GM21528 (cell line): ENCODE results near the gene SPAG9.

Experiments
- ATAC-seq: cut with Tn5 transposase; IDR thresholded peaks from one replicate; pipeline ENCODE4 v1.9.1; 2021; ENCODE audit warnings: mild to moderate bottlenecking, moderate library complexity; ENCODE audit not compliant: unreplicated experiment, low FRiP score

Gene SPAG9, protein sequence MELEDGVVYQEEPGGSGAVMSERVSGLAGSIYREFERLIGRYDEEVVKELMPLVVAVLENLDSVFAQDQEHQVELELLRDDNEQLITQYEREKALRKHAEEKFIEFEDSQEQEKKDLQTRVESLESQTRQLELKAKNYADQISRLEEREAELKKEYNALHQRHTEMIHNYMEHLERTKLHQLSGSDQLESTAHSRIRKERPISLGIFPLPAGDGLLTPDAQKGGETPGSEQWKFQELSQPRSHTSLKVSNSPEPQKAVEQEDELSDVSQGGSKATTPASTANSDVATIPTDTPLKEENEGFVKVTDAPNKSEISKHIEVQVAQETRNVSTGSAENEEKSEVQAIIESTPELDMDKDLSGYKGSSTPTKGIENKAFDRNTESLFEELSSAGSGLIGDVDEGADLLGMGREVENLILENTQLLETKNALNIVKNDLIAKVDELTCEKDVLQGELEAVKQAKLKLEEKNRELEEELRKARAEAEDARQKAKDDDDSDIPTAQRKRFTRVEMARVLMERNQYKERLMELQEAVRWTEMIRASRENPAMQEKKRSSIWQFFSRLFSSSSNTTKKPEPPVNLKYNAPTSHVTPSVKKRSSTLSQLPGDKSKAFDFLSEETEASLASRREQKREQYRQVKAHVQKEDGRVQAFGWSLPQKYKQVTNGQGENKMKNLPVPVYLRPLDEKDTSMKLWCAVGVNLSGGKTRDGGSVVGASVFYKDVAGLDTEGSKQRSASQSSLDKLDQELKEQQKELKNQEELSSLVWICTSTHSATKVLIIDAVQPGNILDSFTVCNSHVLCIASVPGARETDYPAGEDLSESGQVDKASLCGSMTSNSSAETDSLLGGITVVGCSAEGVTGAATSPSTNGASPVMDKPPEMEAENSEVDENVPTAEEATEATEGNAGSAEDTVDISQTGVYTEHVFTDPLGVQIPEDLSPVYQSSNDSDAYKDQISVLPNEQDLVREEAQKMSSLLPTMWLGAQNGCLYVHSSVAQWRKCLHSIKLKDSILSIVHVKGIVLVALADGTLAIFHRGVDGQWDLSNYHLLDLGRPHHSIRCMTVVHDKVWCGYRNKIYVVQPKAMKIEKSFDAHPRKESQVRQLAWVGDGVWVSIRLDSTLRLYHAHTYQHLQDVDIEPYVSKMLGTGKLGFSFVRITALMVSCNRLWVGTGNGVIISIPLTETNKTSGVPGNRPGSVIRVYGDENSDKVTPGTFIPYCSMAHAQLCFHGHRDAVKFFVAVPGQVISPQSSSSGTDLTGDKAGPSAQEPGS (N-terminal part only)

DNA sequence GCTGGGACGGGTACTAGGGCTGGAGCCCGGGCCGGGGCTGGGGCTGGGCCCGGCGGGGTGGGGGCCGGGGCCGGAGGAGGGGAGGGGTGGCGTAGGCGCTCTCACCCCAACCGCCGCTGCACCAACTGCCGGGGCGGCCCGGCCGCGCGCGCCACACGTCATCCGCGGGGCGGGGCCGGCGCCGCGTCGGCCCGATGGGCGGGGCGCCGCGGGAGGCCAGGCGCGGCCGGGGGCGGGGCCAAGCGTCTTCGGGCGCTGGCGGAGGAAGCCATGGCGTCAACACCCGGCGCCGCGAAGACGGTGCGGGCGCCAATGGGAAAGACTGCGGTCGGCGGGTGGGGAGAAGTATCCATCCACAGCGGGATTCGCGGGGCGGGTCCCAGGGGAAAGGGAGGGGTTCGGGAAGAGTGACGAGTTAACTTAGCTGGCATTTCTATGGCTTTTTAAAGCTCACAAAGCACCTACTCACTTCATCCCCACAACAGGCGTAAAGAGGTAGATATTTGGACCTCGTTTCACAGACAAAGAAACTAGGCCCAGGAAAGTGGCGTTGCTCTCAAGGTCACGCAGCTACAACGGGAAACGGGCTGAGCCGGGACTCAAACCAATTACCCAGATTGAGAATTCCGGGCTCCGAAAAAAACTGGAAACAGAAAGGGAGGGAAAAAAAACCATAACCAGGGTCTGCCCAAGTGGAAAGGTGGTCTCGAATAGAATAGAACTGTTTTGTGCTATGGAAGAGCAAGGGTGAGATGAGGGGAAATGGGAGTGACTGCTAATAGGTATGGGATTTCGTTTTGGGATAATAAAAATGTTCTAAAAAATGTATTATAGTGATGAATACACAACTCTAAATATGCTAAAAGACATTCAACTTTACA lies at the start of gene SPAG9:
Gene SPAG9 (minus strand): TSS at position 130 of the 881 bp plus-strand sequence. CDS start 212 bp downstream, outside the sequence.
- ATAC-seq, result peak; percentile 69

DNA sequence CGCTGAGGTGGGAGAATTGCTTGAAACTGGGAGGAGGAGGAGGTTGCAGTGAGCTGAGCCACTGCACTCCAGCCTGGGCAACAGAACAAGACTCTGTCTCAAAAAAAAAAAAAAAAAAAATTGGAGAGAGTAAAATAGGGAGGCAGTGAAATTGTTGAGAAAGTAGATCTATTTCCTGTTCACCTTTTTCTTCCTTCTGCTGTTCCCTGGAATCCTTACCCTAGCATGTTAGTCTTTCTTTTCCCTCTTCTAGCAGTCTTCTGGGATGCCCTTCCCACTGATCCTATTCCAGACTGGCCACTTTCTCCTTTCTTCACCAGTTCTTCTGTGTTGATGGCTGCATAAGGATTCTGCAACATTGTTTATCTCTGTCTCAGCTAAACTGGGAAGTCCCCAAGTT lies 48.7 kb upstream of the SPAG9 start:
- ATAC-seq, result no peak

GRCh38 chr17:51166987-51167931 lies 46.6 kb upstream of the SPAG9 start:
- ATAC-seq, result peak; percentile 51

- peak; percentile 84 for ATAC-seq
Measured at GRCh38 chr17:51166198-51166986, 45.7 kb upstream of the SPAG9 start, which contains the start of gene NME2. TSS of gene NME2 (plus strand) at chr17:51166411. CDS start at chr17:51166831, 420 bp downstream.

DNA sequence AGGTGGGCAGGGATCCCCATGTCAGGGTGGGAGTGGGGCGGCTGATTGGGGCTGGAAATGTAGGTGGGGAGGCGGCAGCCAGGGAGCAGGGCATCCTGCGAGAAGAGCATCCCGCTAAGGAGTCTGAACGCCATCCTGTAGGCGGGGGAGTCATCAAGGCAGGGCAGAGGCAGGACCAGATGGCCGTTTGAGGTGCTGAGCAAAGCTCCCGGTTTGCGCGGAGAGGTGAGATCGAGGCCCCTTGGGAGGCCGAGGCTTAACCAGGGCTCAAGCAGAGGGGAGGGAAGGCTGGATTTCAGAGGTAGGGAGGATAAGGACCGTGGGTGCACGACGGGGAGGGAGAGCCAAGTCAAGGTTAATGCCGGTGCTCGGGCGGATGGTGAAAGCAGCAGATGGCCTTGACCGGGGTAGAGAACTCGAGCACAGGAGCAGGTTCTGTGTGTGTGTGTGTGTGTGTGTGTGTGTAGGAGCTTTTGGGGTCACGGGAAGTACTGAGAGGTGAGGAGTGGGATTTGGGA lies 45.1 kb upstream of the SPAG9 start:
- ATAC-seq, result peak; percentile 36

GRCh38 chr17:51164911-51165679 lies 44.4 kb upstream of the SPAG9 start:
- ATAC-seq, result no peak

- ATAC-seq, result no peak
Measured at GRCh38 chr17:51161541-51161940, 40.9 kb upstream of the SPAG9 start.

GRCh38 chr17:51159604-51160003 lies 38.9 kb upstream of the SPAG9 start:
- no peak for ATAC-seq

GRCh38 chr17:51155416-51155815 lies 34.7 kb upstream of the SPAG9 start:
- ATAC-seq, result no peak

- no peak for ATAC-seq
Measured at GRCh38 chr17:51154176-51154575, 33.5 kb upstream of the SPAG9 start.

DNA sequence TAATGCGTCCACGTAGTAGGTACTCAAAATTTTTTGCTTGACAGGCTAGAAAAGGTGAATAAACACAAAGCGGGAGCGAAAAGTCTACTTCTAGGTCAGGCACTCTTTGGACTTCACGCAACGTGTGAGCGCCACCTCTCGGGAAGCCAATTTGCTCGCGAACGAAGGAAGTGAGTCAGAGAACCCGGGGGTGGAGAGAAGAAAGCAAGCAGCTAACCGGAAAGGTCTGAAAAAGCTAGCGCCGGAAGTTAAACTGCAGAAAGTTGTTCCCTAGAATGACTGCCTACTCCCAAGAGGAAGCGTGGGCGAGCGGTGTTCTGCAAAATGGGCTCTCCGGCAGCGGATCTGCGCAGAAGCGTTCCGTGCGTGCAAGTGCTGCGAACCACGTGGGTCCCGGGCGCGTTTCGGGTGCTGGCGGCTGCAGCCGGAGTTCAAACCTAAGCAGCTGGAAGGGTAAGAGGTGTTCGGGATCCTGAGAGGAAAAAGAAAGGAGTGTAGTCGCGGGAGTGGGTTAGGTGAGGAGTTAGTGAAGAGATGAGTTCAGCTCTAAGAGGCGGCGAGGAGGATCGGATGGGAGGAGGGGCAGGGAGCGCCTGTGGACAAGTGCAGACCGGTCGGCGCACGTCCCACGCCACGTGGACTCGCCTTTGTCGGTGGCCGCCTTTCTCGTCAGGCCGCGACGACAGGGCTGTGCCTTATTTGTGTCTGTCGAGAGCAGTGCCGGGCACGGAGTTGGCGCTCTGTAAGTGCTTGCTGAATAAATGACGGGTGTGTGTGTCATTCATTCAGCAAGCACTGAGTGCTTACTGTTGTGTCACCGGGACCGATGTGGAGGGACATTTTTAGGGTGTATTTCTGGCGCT lies 32.8 kb upstream of the SPAG9 start, which contains the start of gene NME1:
Gene NME1 (plus strand): TSS at position 350 of the 863 bp plus-strand sequence. CDS start 2,096 bp downstream, outside the sequence.
- peak; percentile 91 for ATAC-seq

DNA sequence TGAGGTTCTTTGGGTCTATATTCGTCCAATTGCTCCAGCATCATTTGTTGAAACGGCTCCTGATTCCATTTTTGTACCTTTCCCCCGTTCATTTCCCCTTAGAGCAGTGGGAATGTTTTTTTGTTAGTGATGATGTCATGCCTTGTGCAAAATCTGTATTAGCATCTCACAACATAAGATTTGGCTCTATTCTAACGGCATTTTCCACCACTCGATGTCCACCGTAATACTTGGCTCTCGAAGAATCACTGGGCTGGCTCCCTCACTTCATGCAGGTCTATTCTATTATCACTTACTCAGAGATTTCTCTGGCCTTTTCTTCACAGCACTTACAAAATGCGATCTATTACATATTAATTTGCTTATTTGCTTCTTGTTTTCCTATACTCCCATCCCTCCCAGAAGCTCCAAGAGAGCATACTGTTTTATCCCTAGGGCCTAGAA lies 32.1 kb upstream of the SPAG9 start:
- ATAC-seq, result peak; percentile 10

DNA sequence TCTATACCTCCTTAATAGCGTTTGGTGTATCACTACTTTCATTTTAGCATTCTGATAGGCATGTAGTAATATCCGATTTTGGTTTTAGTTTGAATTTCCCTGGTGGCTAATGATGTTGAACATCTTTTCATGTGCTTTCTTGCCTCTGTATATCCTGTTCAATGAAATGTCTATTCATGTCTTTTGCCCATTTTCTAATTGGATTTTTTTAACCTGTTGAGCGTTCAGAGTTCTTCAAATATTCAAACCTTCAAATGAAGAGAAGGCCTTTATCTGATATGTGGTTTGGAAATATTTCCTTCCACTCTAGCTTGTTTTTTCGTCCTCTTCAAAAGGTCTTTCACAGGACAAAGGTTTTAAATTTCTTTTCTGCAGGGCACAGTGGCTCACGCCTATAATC lies 30.3 kb upstream of the SPAG9 start:
- no peak for ATAC-seq

DNA sequence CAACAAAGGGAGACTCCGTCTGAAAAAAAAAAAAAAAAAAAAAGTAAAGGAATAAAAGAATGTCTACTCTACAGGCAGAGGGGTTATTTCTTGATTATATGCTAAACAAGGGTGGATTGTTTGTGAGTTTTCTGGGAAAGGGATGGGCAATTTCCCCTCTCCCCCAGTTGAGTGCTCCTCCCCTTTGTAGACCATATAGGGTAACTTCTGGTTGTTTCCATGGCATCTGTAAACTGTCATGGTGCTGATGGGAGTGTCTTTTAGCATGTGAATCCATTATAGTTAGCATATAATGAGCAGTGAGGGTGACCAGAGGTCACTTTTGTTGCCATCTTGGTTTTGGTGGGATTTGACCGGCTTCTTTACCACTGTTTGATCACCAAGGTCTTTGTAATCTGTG lies 28.5 kb upstream of the SPAG9 start:
- ATAC-seq, result no peak

GRCh38 chr17:51147650-51148049 lies 27.0 kb upstream of the SPAG9 start:
- no peak for ATAC-seq
